GM12878 (cell line): ENCODE measurements around the gene SCIN. TPM values are rescaled to one million over a fixed set of nuclear protein-coding genes. Genes with fewer than 3 reads are reported as not detected.

ENCODE experiments used
- ATAC-seq: fragments of 200-7000 bp; cut with Tn5 transposase; 3 replicates; pipeline ENCODE4 v1.9.1; 2020; ENCODE audit warnings: mild to moderate bottlenecking, moderate library complexity
- BruUV-seq: library from RNA; stranded (reverse); fragments of 400-500 nt; replicated peaks from 2 replicates; lab custom pipeline; 2021; lab: Mats Ljungman, UMichigan
- CTCF ChIA-PET: fragments of 300-600 bp; sonication (Branson Sonifier 250); formaldehyde crosslinking; extraction: SDS; loops from one replicate; lab custom pipeline; 2021; ENCODE audit warnings: inconsistent platforms; lab: Yijun Ruan, JAX
- POLR2A ChIA-PET: fragments of 350-600 bp; formaldehyde crosslinking; extraction: SDS; loops from one replicate; lab custom pipeline; 2021; ENCODE audit warnings: inconsistent platforms; lab: Charles Lee
- RAD21 ChIA-PET: fragments of 300-600 bp; sonication (Branson Sonifier 250); formaldehyde crosslinking; loops from one replicate; lab custom pipeline; 2023; ENCODE audit warnings: antibody characterized with exemption; ENCODE audit not compliant: unreplicated experiment; lab: Charles Lee
- SMC1A ChIA-PET: fragments of 300-600 bp; sonication (Branson Sonifier 250); formaldehyde crosslinking; loops from one replicate; lab custom pipeline; 2023; ENCODE audit not compliant: unreplicated experiment, uncharacterized antibody; lab: Charles Lee
- DNase-seq: peaks from one replicate; pipeline ENCODE4 v3.0.0-alpha.2; 2011; ENCODE audit warnings: low read depth, low spot score
- FAIRE-seq: peaks from 3 replicates; lab custom pipeline; 2011; peaks lifted over from hg19 to GRCh38; lab: Jason Lieb, UNC
- H2AFZ ChIP-seq: 2 replicates; pipeline ENCODE4 v1.6.0; 2011; ENCODE audit warnings: low read depth, low read length, control low read depth; ENCODE audit not compliant: control insufficient read depth
- H3K27ac ChIP-seq: 2 replicates; pipeline ENCODE4 v1.5.1; 2011; ENCODE audit warnings: control low read depth; ENCODE audit not compliant: control insufficient read depth, insufficient read depth
- H3K27me3 ChIP-seq, 2 experiments: replicated peaks in 1 of 2; 2 replicates each; pipeline versions ENCODE4 v1.6.0 to v1.6.1; 2011; ENCODE audit warnings: low read length in 1 of 2; ENCODE audit not compliant: control insufficient read depth in 2 of 2, insufficient read depth in 2 of 2
- H3K36me3 ChIP-seq, 2 experiments: 2 replicates each; pipeline ENCODE4 v1.5.1; 2011; ENCODE audit warnings: low read length in 1 of 2; ENCODE audit not compliant: control insufficient read depth in 2 of 2, insufficient read depth in 2 of 2
- H3K4me1 ChIP-seq: 2 replicates; pipeline ENCODE4 v1.6.1; 2011; ENCODE audit warnings: mild to moderate bottlenecking, low read length, moderate library complexity, mixed read lengths; ENCODE audit not compliant: control insufficient read depth, insufficient read depth
- H3K4me2 ChIP-seq: 2 replicates; pipeline ENCODE4 v1.6.0; 2011; ENCODE audit warnings: control low read depth; ENCODE audit not compliant: control insufficient read depth, insufficient read depth
- H3K4me3 ChIP-seq: fragments of 200-600 bp; sonication (generic); 2 replicates; pipeline ENCODE4 v1.5.1; 2016
- H3K79me2 ChIP-seq: 2 replicates; pipeline ENCODE4 v1.6.0; 2011; ENCODE audit warnings: low read length; ENCODE audit not compliant: control insufficient read depth, insufficient read depth
- H3K9ac ChIP-seq: 2 replicates; pipeline ENCODE4 v1.8.0; 2011; ENCODE audit warnings: low read length, control low read depth, mixed read lengths; ENCODE audit not compliant: control insufficient read depth, insufficient read depth
- H3K9me3 ChIP-seq: replicated peaks from 3 replicates; pipeline ENCODE4 v1.5.1; 2011; ENCODE audit warnings: mild to moderate bottlenecking, low read length; ENCODE audit not compliant: control insufficient read depth, insufficient read depth
- H4K20me1 ChIP-seq: 2 replicates; pipeline ENCODE4 v1.6.0; 2011; ENCODE audit not compliant: control insufficient read depth, insufficient read depth
- CBX3 ChIP-seq: fragments of 200-600 bp; sonication (generic); IDR thresholded peaks from 2 replicates; pipeline ENCODE4 v1.6.1; 2016; ENCODE audit warnings: low read depth, borderline replicate concordance
- EED ChIP-seq: sonication (generic); IDR thresholded peaks from 2 replicates; pipeline ENCODE4 v1.6.1; 2016; ENCODE audit warnings: antibody characterized with exemption, low read depth
- HDGF ChIP-seq: fragments of 450-650 bp; IDR thresholded peaks from 2 replicates; pipeline ENCODE4 v1.6.1; 2016; ENCODE audit warnings: antibody characterized with exemption
- JUNB ChIP-seq: IDR thresholded peaks from 2 replicates; pipeline ENCODE4 v1.6.1; 2016; ENCODE audit warnings: antibody characterized with exemption, mild to moderate bottlenecking
- NKRF ChIP-seq: fragments of 450-650 bp; conservative IDR thresholded peaks from 2 replicates; pipeline ENCODE4 v1.6.1; 2017; ENCODE audit warnings: mild to moderate bottlenecking, moderate library complexity
- RCOR1 ChIP-seq: conservative IDR thresholded peaks from 2 replicates; pipeline ENCODE4 v1.6.1; 2012; ENCODE audit warnings: low read depth, low read length, improper control_type of control experiment
- WGBS: methylation state at CpG from one replicate; pipeline ENCODE4 v1.1.6; 2016; ENCODE audit warnings: low lambda C conversion rate; ENCODE audit not compliant: insufficient replicate concordance, insufficient coverage; ENCODE audit errors: missing lambda C conversion rate; 5-methylcytosine and 5-hydroxymethylcytosine counted together
- in situ Hi-C: fragments of 300-500 bp; cut with MboI; formaldehyde crosslinking; loops from 9 replicates; pipeline ENCODE4 v1.14.3; 2018; ENCODE audit warnings: mixed read lengths
- intact Hi-C: fragments of 100-400 bp; cut with micrococcal nuclease; formaldehyde crosslinking; loops from one replicate; pipeline ENCODE4 v1.14.2; 2022; ENCODE audit not compliant: unreplicated experiment
- polyA plus RNA-seq, 11 experiments: library from polyadenylated mRNA; depleted of rRNA in 4 of 11; unstranded in 6 of 11; stranded (reverse) in 5 of 11; fragments of >200 nt; fragmentation: Nextera tagmentation in 4 of 11; fragmentation: Illumina TruSeq in 1 of 11; extraction: Ambion mirVana in 4 of 11; extraction: Trizol in 1 of 11; gene quantifications; 1 replicate in 1 of 11; 2 replicates in 10 of 11; pipeline versions ENCODE4 v1.2.1 to v1.2.3, GENCODE V29; 2011 to 2016; ENCODE audit warnings: inconsistent platforms in 2 of 11, missing spikeins in 2 of 11, low read depth in 1 of 11
- total RNA-seq, 4 experiments: library from RNA; depleted of rRNA in 3 of 4; stranded (reverse); fragments of >200 nt in 3 of 4; fragmentation: Illumina TruSeq in 1 of 4; extraction: Trizol in 1 of 4; gene quantifications; 2 replicates each; pipeline versions ENCODE4 v1.2.1 to v1.2.3, GENCODE V29; 2013 to 2021

The SCIN gene
- total and polyA plus RNA-seq, 10 of the 15 experiments (the other 5 are each of a cell fraction or from before 2014, with no cell fraction given), result 0.23 to 2.1 (median 1.0) TPM

- Histone ChIP-seq H3K9ac (no peak overlapping the region), H3K27ac (no peak overlapping the region), H3K27me3 (no peaks in the 10 kb centered on the region), H3K36me3 (no peaks in the 10 kb centered on the region), H2AFZ (no peak overlapping the region), H4K20me1 (no peaks in the 10 kb centered on the region), H3K4me1 (no peaks in the 10 kb centered on the region), H3K9me3 (no peaks in the 10 kb centered on the region), H3K4me3 (no peak overlapping the region), H3K79me2 (no peaks in the 10 kb centered on the region), H3K4me2 (no peak overlapping the region)
- intact Hi-C loops, result loop anchor here (10.0 kb wide), 1 partner anchor 526 kb away; no protein-coding TSS in a partner anchor
- RAD21 ChIA-PET, result no interaction called here
- FAIRE-seq (no peak), ATAC-seq (no peak), DNase-seq (no peak)
- BruUV-seq, result no TSS peak
- WGBS, result 68% methylated on average over 4 of the region's 4 CpGs
- in situ Hi-C loops, result loop anchor here (10.0 kb wide), 1 partner anchor 616 kb away; no protein-coding TSS in a partner anchor
- CTCF ChIA-PET, result interaction anchor here (0.7 to 1.1 kb wide), 2 partner anchors 10 to 18 kb away, joined by 3 read pairs; no protein-coding TSS in a partner anchor
- POLR2A ChIA-PET, result no interaction called here
- SMC1A ChIA-PET, result no interaction called here
- TF ChIP-seq NKRF, result no peak
- TF ChIP-seq JUNB, result no peak
- no peak for TF ChIP-seq CBX3
- TF ChIP-seq HDGF, result no peak
- TF ChIP-seq EED, result no peak
- TF ChIP-seq RCOR1, result no peak
Observed at GRCh38 chr7:12648704-12649261, 78.3 kb downstream of the SCIN start.
